GM12878 (cell line): ENCODE results near the gene SPATA2. TPM values are rescaled to one million over a fixed set of nuclear protein-coding genes. Genes with fewer than 3 reads are reported as not detected.

ENCODE experiments used
- ATAC-seq: fragments of 200-7000 bp; cut with Tn5 transposase; 3 replicates; pipeline ENCODE4 v1.9.1; 2020; ENCODE audit warnings: mild to moderate bottlenecking, moderate library complexity
- BruUV-seq: library from RNA; stranded (reverse); fragments of 400-500 nt; replicated peaks from 2 replicates; lab custom pipeline; 2021; lab: Mats Ljungman, UMichigan
- CTCF ChIA-PET: fragments of 300-600 bp; sonication (Branson Sonifier 250); formaldehyde crosslinking; extraction: SDS; loops from one replicate; lab custom pipeline; 2021; ENCODE audit warnings: inconsistent platforms; lab: Yijun Ruan, JAX
- POLR2A ChIA-PET: fragments of 350-600 bp; formaldehyde crosslinking; extraction: SDS; loops from one replicate; lab custom pipeline; 2021; ENCODE audit warnings: inconsistent platforms; lab: Charles Lee
- RAD21 ChIA-PET: fragments of 300-600 bp; sonication (Branson Sonifier 250); formaldehyde crosslinking; loops from one replicate; lab custom pipeline; 2023; ENCODE audit warnings: antibody characterized with exemption; ENCODE audit not compliant: unreplicated experiment; lab: Charles Lee
- SMC1A ChIA-PET: fragments of 300-600 bp; sonication (Branson Sonifier 250); formaldehyde crosslinking; loops from one replicate; lab custom pipeline; 2023; ENCODE audit not compliant: unreplicated experiment, uncharacterized antibody; lab: Charles Lee
- DNase-seq: peaks from one replicate; pipeline ENCODE4 v3.0.0-alpha.2; 2011; ENCODE audit warnings: low read depth, low spot score
- FAIRE-seq: peaks from 3 replicates; lab custom pipeline; 2011; peaks lifted over from hg19 to GRCh38; lab: Jason Lieb, UNC
- H2AFZ ChIP-seq: 2 replicates; pipeline ENCODE4 v1.6.0; 2011; ENCODE audit warnings: low read depth, low read length, control low read depth; ENCODE audit not compliant: control insufficient read depth
- H3K27ac ChIP-seq: 2 replicates; pipeline ENCODE4 v1.5.1; 2011; ENCODE audit warnings: control low read depth; ENCODE audit not compliant: control insufficient read depth, insufficient read depth
- H3K27me3 ChIP-seq, 2 experiments: replicated peaks in 1 of 2; 2 replicates each; pipeline versions ENCODE4 v1.6.0 to v1.6.1; 2011; ENCODE audit warnings: low read length in 1 of 2; ENCODE audit not compliant: control insufficient read depth in 2 of 2, insufficient read depth in 2 of 2
- H3K36me3 ChIP-seq, 2 experiments: 2 replicates each; pipeline ENCODE4 v1.5.1; 2011; ENCODE audit warnings: low read length in 1 of 2; ENCODE audit not compliant: control insufficient read depth in 2 of 2, insufficient read depth in 2 of 2
- H3K4me1 ChIP-seq: 2 replicates; pipeline ENCODE4 v1.6.1; 2011; ENCODE audit warnings: mild to moderate bottlenecking, low read length, moderate library complexity, mixed read lengths; ENCODE audit not compliant: control insufficient read depth, insufficient read depth
- H3K4me2 ChIP-seq: 2 replicates; pipeline ENCODE4 v1.6.0; 2011; ENCODE audit warnings: control low read depth; ENCODE audit not compliant: control insufficient read depth, insufficient read depth
- H3K4me3 ChIP-seq: fragments of 200-600 bp; sonication (generic); 2 replicates; pipeline ENCODE4 v1.5.1; 2016
- H3K79me2 ChIP-seq: 2 replicates; pipeline ENCODE4 v1.6.0; 2011; ENCODE audit warnings: low read length; ENCODE audit not compliant: control insufficient read depth, insufficient read depth
- H3K9ac ChIP-seq: 2 replicates; pipeline ENCODE4 v1.8.0; 2011; ENCODE audit warnings: low read length, control low read depth, mixed read lengths; ENCODE audit not compliant: control insufficient read depth, insufficient read depth
- H3K9me3 ChIP-seq: replicated peaks from 3 replicates; pipeline ENCODE4 v1.5.1; 2011; ENCODE audit warnings: mild to moderate bottlenecking, low read length; ENCODE audit not compliant: control insufficient read depth, insufficient read depth
- H4K20me1 ChIP-seq: 2 replicates; pipeline ENCODE4 v1.6.0; 2011; ENCODE audit not compliant: control insufficient read depth, insufficient read depth
- ASH2L ChIP-seq: fragments of 300-600, 200-600 bp; sonication (generic); IDR thresholded peaks from 2 replicates; pipeline ENCODE4 v1.6.1; 2017; ENCODE audit warnings: low read depth, mild to moderate bottlenecking, borderline replicate concordance
- CBFB ChIP-seq: IDR thresholded peaks from 2 replicates; pipeline ENCODE4 v1.6.1; 2016; ENCODE audit warnings: antibody characterized with exemption, low read depth
- CBX5 ChIP-seq: sonication (generic); IDR thresholded peaks from 2 replicates; pipeline ENCODE4 v1.6.1; 2016; ENCODE audit warnings: low read depth, moderate library complexity, mild to moderate bottlenecking, inconsistent platforms
- EGR1 ChIP-seq, 2 experiments: IDR thresholded peaks; 1 replicate in 1 of 2; 2 replicates in 1 of 2; pipeline ENCODE4 v1.6.1; 2011 to 2012; ENCODE audit warnings: low read depth in 2 of 2, low read length in 2 of 2, borderline replicate concordance in 1 of 2, mild to moderate bottlenecking in 1 of 2, moderate library complexity in 1 of 2
- HDAC2 ChIP-seq: fragments of 200-600 bp; sonication (generic); IDR thresholded peaks from 2 replicates; pipeline ENCODE4 v1.6.1; 2017
- HDGF ChIP-seq: fragments of 450-650 bp; IDR thresholded peaks from 2 replicates; pipeline ENCODE4 v1.6.1; 2016; ENCODE audit warnings: antibody characterized with exemption
- MEF2A ChIP-seq: IDR thresholded peaks from 2 replicates; pipeline ENCODE4 v1.6.1; 2011; ENCODE audit warnings: low read depth, mild to moderate bottlenecking, low read length, moderate library complexity; ENCODE audit not compliant: insufficient read depth
- SREBF2 ChIP-seq: IDR thresholded peaks from 2 replicates; pipeline ENCODE4 v1.6.1; 2012; ENCODE audit warnings: mild to moderate bottlenecking, low read length
- STAT1 ChIP-seq: fragments of 450-650 bp; conservative IDR thresholded peaks from 2 replicates; pipeline ENCODE4 v1.6.1; 2014; ENCODE audit warnings: antibody characterized with exemption, mild to moderate bottlenecking
- ZZZ3 ChIP-seq: IDR thresholded peaks from 2 replicates; pipeline ENCODE4 v1.6.1; 2011; ENCODE audit warnings: low read depth; ENCODE audit not compliant: control insufficient read depth, insufficient read length
- WGBS: methylation state at CpG from one replicate; pipeline ENCODE4 v1.1.6; 2016; ENCODE audit warnings: low lambda C conversion rate; ENCODE audit not compliant: insufficient replicate concordance, insufficient coverage; ENCODE audit errors: missing lambda C conversion rate; 5-methylcytosine and 5-hydroxymethylcytosine counted together
- in situ Hi-C: fragments of 300-500 bp; cut with MboI; formaldehyde crosslinking; loops from 9 replicates; pipeline ENCODE4 v1.14.3; 2018; ENCODE audit warnings: mixed read lengths
- intact Hi-C: fragments of 100-400 bp; cut with micrococcal nuclease; formaldehyde crosslinking; loops from one replicate; pipeline ENCODE4 v1.14.2; 2022; ENCODE audit not compliant: unreplicated experiment
- polyA plus RNA-seq, 11 experiments: library from polyadenylated mRNA; depleted of rRNA in 4 of 11; unstranded in 6 of 11; stranded (reverse) in 5 of 11; fragments of >200 nt; fragmentation: Nextera tagmentation in 4 of 11; fragmentation: Illumina TruSeq in 1 of 11; extraction: Ambion mirVana in 4 of 11; extraction: Trizol in 1 of 11; gene quantifications; 1 replicate in 1 of 11; 2 replicates in 10 of 11; pipeline versions ENCODE4 v1.2.1 to v1.2.3, GENCODE V29; 2011 to 2016; ENCODE audit warnings: inconsistent platforms in 2 of 11, missing spikeins in 2 of 11, low read depth in 1 of 11
- total RNA-seq, 4 experiments: library from RNA; depleted of rRNA in 3 of 4; stranded (reverse); fragments of >200 nt in 3 of 4; fragmentation: Illumina TruSeq in 1 of 4; extraction: Trizol in 1 of 4; gene quantifications; 2 replicates each; pipeline versions ENCODE4 v1.2.1 to v1.2.3, GENCODE V29; 2013 to 2021
- TF ChIP-seq, protein P1 (sequence below): IDR thresholded peaks from 2 replicates; pipeline ENCODE4 v1.6.1; 2012; ENCODE audit warnings: improper control_type of control experiment, low read depth, low read length; ENCODE audit not compliant: insufficient replicate concordance
- TF ChIP-seq, protein P2 (sequence below): fragments of 450-650 bp; IDR thresholded peaks from 2 replicates; pipeline ENCODE4 v1.6.1; 2017; ENCODE audit warnings: low read depth, mild to moderate bottlenecking, moderate library complexity
- TF ChIP-seq, protein P3 (sequence below): fragments of 150-350 bp; IDR thresholded peaks from 2 replicates; pipeline ENCODE4 v1.6.1; 2016; ENCODE audit warnings: low read depth, low read length

SPATA2 gene
- total and polyA plus RNA-seq, 10 of the 15 experiments (the other 5 are each of a cell fraction or from before 2014, with no cell fraction given), result 0.93 to 11.7 (median 5.6) TPM

DNA sequence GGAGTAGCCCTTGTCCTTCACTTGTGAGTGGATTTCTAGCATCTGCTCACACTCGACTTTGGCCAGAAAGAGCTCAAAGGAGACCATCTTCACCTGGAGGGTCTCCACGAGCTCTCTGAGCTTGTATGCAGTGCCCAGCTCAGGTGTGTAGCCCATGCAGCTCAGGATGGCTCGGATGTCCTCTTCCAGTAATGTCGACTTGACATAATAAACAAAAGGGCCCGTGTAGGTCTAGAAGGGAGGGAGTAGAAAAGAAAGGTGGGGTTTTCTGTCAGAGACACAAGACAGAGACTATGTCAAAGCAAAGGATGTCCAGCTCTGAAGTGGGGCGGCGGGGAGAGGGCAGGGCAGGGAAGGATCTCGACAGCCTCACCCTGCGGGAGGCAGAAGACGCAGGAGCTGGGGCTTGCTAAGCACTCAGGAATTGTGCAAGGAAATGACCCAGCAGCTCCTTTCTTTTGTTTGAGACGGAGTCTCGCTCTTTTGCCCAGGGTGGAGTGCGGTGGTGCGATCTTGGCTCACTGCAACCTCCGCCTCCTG is 8.6 kb downstream of the SPATA2 start (continued):
- no peak for TF ChIP-seq CBFB
- no peak for TF ChIP-seq MEF2A
- TF ChIP-seq ASH2L, result no peak
- no peak for TF ChIP-seq CBX5
- TF ChIP-seq, protein P1, sequence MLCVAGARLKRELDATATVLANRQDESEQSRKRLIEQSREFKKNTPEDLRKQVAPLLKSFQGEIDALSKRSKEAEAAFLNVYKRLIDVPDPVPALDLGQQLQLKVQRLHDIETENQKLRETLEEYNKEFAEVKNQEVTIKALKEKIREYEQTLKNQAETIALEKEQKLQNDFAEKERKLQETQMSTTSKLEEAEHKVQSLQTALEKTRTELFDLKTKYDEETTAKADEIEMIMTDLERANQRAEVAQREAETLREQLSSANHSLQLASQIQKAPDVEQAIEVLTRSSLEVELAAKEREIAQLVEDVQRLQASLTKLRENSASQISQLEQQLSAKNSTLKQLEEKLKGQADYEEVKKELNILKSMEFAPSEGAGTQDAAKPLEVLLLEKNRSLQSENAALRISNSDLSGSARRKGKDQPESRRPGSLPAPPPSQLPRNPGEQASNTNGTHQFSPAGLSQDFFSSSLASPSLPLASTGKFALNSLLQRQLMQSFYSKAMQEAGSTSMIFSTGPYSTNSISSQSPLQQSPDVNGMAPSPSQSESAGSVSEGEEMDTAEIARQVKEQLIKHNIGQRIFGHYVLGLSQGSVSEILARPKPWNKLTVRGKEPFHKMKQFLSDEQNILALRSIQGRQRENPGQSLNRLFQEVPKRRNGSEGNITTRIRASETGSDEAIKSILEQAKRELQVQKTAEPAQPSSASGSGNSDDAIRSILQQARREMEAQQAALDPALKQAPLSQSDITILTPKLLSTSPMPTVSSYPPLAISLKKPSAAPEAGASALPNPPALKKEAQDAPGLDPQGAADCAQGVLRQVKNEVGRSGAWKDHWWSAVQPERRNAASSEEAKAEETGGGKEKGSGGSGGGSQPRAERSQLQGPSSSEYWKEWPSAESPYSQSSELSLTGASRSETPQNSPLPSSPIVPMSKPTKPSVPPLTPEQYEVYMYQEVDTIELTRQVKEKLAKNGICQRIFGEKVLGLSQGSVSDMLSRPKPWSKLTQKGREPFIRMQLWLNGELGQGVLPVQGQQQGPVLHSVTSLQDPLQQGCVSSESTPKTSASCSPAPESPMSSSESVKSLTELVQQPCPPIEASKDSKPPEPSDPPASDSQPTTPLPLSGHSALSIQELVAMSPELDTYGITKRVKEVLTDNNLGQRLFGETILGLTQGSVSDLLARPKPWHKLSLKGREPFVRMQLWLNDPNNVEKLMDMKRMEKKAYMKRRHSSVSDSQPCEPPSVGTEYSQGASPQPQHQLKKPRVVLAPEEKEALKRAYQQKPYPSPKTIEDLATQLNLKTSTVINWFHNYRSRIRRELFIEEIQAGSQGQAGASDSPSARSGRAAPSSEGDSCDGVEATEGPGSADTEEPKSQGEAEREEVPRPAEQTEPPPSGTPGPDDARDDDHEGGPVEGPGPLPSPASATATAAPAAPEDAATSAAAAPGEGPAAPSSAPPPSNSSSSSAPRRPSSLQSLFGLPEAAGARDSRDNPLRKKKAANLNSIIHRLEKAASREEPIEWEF, result no peak

DNA sequence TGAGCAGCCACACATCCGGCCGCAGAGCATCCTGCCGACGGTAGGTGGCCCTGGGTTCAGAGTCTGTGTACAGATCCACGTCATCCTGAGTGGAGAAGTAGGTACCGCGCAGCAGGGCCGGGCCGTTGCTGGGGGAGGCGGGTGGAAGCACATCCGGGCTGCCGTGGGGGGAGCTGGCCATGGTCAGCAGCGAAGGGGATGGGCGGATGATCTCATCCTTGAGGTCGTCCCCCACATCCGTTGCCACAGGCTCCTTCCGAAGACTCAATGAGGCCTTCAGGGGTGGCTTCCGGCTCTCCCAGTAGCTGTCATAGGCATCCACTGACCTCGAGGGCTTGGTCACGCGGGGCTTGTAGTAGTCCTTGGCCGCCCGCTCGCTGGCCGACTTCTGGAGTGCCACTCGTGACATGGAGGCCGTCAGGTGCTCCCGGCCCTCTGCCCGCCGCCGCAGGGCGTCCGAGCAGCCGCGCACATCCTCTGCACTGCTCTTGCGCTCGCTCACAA is 9.2 kb downstream of the SPATA2 start:
- Histone ChIP-seq H3K4me2 (no peak overlapping the region), H3K9ac (no peak overlapping the region), H4K20me1 (no peaks in the 10 kb centered on the region; the same call in 1 of the 2 replicates), H3K9me3 (no peaks in the 10 kb centered on the region), H3K27me3 (no peaks in the 10 kb centered on the region), H3K4me3 (no peak overlapping the region), H3K27ac (no peak overlapping the region), H2AFZ (no peak overlapping the region), H3K36me3 (peaks cover 17 to 23% of the 10 kb centered on the region in 2 experiments; a peak in 3 of 4 replicates), H3K4me1 (no peaks in the 10 kb centered on the region), H3K79me2 (peaks cover 2% of the 10 kb centered on the region; the same call in 1 of the 2 replicates)
- BruUV-seq, result no TSS peak
- no peak for DNase-seq
- WGBS, result 99% methylated on average over 30 of the region's 37 CpGs
- FAIRE-seq, result no peak
- SMC1A ChIA-PET, result no interaction called here
- intact Hi-C loops (no loop called here), in situ Hi-C loops (no loop called here)
- ATAC-seq, result no peak
- POLR2A ChIA-PET, result no interaction called here
- CTCF ChIA-PET, result interaction anchor here (0.5 to 1.5 kb wide), 2 partner anchors 31 to 256 kb away, joined by 3 to 4 read pairs; no protein-coding TSS in a partner anchor
- RAD21 ChIA-PET, result no interaction called here
- TF ChIP-seq, protein P2, sequence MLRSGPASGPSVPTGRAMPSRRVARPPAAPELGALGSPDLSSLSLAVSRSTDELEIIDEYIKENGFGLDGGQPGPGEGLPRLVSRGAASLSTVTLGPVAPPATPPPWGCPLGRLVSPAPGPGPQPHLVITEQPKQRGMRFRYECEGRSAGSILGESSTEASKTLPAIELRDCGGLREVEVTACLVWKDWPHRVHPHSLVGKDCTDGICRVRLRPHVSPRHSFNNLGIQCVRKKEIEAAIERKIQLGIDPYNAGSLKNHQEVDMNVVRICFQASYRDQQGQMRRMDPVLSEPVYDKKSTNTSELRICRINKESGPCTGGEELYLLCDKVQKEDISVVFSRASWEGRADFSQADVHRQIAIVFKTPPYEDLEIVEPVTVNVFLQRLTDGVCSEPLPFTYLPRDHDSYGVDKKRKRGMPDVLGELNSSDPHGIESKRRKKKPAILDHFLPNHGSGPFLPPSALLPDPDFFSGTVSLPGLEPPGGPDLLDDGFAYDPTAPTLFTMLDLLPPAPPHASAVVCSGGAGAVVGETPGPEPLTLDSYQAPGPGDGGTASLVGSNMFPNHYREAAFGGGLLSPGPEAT, result no peak
- TF ChIP-seq HDGF (no peak), SREBF2 (no peak), HDAC2 (no peak), ZZZ3 (no peak), STAT1 (no peak), EGR1 (IDR thresholded peaks at IDR 0.05; ENCODE audit: borderline replicate concordance in 1 of 2, low read depth in 2 of 2, low read length in 2 of 2) (no peak)
- TF ChIP-seq, protein P3, sequence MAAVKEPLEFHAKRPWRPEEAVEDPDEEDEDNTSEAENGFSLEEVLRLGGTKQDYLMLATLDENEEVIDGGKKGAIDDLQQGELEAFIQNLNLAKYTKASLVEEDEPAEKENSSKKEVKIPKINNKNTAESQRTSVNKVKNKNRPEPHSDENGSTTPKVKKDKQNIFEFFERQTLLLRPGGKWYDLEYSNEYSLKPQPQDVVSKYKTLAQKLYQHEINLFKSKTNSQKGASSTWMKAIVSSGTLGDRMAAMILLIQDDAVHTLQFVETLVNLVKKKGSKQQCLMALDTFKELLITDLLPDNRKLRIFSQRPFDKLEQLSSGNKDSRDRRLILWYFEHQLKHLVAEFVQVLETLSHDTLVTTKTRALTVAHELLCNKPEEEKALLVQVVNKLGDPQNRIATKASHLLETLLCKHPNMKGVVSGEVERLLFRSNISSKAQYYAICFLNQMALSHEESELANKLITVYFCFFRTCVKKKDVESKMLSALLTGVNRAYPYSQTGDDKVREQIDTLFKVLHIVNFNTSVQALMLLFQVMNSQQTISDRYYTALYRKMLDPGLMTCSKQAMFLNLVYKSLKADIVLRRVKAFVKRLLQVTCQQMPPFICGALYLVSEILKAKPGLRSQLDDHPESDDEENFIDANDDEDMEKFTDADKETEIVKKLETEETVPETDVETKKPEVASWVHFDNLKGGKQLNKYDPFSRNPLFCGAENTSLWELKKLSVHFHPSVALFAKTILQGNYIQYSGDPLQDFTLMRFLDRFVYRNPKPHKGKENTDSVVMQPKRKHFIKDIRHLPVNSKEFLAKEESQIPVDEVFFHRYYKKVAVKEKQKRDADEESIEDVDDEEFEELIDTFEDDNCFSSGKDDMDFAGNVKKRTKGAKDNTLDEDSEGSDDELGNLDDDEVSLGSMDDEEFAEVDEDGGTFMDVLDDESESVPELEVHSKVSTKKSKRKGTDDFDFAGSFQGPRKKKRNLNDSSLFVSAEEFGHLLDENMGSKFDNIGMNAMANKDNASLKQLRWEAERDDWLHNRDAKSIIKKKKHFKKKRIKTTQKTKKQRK, result no peak
